PC-9 (cell line): ENCODE measurements around the gene CNDP1. TPM values are rescaled to one million over a fixed set of nuclear protein-coding genes. Genes with fewer than 3 reads are reported as not detected.

ENCODE experiments used
- BruUV-seq: library from RNA; stranded (reverse); fragments of 400-500 nt; replicated peaks from 2 replicates; lab custom pipeline; 2021; lab: Mats Ljungman, UMichigan
- CTCF ChIA-PET: fragments of 300-600 bp; sonication (Branson Sonifier 250); formaldehyde crosslinking; loops from one replicate; lab custom pipeline; 2022; ENCODE audit warnings: antibody characterized with exemption; lab: Charles Lee
- POLR2A ChIA-PET: fragments of 300-600 bp; sonication (Branson Sonifier 250); formaldehyde crosslinking; loops from one replicate; lab custom pipeline; 2022; ENCODE audit warnings: antibody characterized with exemption; ENCODE audit not compliant: unreplicated experiment; lab: Charles Lee
- DNase-seq, 2 experiments: peaks; one replicate each; pipeline versions ENCODE4 v3.0.0 to v3.0.0-alpha.2; 2015 to 2022; ENCODE audit warnings: mixed read lengths in 1 of 2
- H2AFZ ChIP-seq: fragments of 200-600 bp; sonication (generic); 2 replicates; pipeline ENCODE4 v1.8.1; 2017; ENCODE audit warnings: antibody characterized with exemption
- H3F3A ChIP-seq: fragments of 200-600 bp; sonication (generic); 2 replicates; pipeline ENCODE4 v1.8.1; 2017; ENCODE audit warnings: antibody characterized with exemption, mild to moderate bottlenecking, low read depth; ENCODE audit not compliant: insufficient read depth
- H3K27ac ChIP-seq: fragments of 200-600 bp; sonication (generic); 2 replicates; pipeline ENCODE4 v1.6.1; 2016; ENCODE audit warnings: mixed run types
- H3K27me3 ChIP-seq: fragments of 200-600 bp; sonication (generic); 2 replicates; pipeline ENCODE4 v1.6.1; 2016; ENCODE audit warnings: low read depth, mixed run types; ENCODE audit not compliant: insufficient read depth
- H3K36me3 ChIP-seq: fragments of 200-600 bp; sonication (generic); 2 replicates; pipeline ENCODE4 v1.6.1; 2016; ENCODE audit warnings: low read depth, mixed run types
- H3K4me1 ChIP-seq: fragments of 200-600 bp; sonication (generic); replicated peaks from 2 replicates; pipeline ENCODE4 v1.6.1; 2016; ENCODE audit warnings: mixed run types; ENCODE audit not compliant: insufficient read depth
- H3K4me2 ChIP-seq: fragments of 200-600 bp; sonication (generic); 2 replicates; pipeline ENCODE4 v1.6.1; 2017; ENCODE audit warnings: mixed run types
- H3K4me3 ChIP-seq: fragments of 200-600 bp; sonication (generic); 2 replicates; pipeline ENCODE4 v1.6.1; 2016; ENCODE audit warnings: mixed run types
- H3K79me2 ChIP-seq: fragments of 200-600 bp; sonication (generic); 2 replicates; pipeline ENCODE4 v1.6.1; 2017; ENCODE audit warnings: low read depth, mixed run types
- H3K9me2 ChIP-seq: fragments of 200-600 bp; sonication (generic); 2 replicates; pipeline ENCODE4 v1.8.1; 2017; ENCODE audit warnings: mild to moderate bottlenecking; ENCODE audit not compliant: insufficient read depth
- H3K9me3 ChIP-seq: fragments of 200-600 bp; sonication (generic); 2 replicates; pipeline ENCODE4 v1.8.1; 2016; ENCODE audit warnings: low read depth; ENCODE audit not compliant: insufficient read depth
- H4K20me1 ChIP-seq: fragments of 200-600 bp; sonication (generic); 2 replicates; pipeline ENCODE4 v1.8.1; 2017; ENCODE audit not compliant: insufficient read depth
- CTCF ChIP-seq: fragments of 200-600 bp; sonication (generic); conservative IDR thresholded peaks from 2 replicates; pipeline ENCODE4 v1.6.1; 2017; ENCODE audit warnings: mixed run types, antibody characterized with exemption, mild to moderate bottlenecking, moderate library complexity
- EZH2 ChIP-seq: fragments of 200-600 bp; sonication (generic); IDR thresholded peaks from 2 replicates; pipeline ENCODE4 v1.8.0; 2017; ENCODE audit warnings: antibody characterized with exemption, low read depth
- intact Hi-C: fragments of 100-400 bp; cut with micrococcal nuclease; formaldehyde crosslinking; loops from one replicate; pipeline ENCODE4 v1.10.0; 2022; ENCODE audit not compliant: unreplicated experiment
- total RNA-seq: library from RNA; stranded (reverse); gene quantifications from 2 replicates; pipeline ENCODE4 v1.2.3, GENCODE V29; 2021

The CNDP1 gene
- total RNA-seq, 1 experiment from 2014 or later: not detected

GRCh38 chr18:74492259-74492658, 42.0 kb upstream of the CNDP1 start:
- POLR2A ChIA-PET: no interaction called here
- H3F3A ChIP-seq: no peaks in the 10 kb centered on the region
- H3K9me2 ChIP-seq: no peaks in the 10 kb centered on the region
- no peak for DNase-seq
- CTCF ChIA-PET: no interaction called here
- no peak for TF ChIP-seq EZH2
- no peak for TF ChIP-seq CTCF
- no peak overlapping the region for H3K27ac ChIP-seq
- H3K4me1 ChIP-seq: peaks cover 4% of the 10 kb centered on the region
- intact Hi-C loops: no loop called here
- no peak overlapping the region for H2AFZ ChIP-seq
- no peak overlapping the region for H3K4me2 ChIP-seq
- peaks cover 10% of the 10 kb centered on the region for H3K79me2 ChIP-seq
- H4K20me1 ChIP-seq: no peaks in the 10 kb centered on the region
- no peaks in the 10 kb centered on the region for H3K36me3 ChIP-seq
- H3K9me3 ChIP-seq: no peaks in the 10 kb centered on the region; the same call in 1 of the 2 replicates
- H3K4me3 ChIP-seq: no peak overlapping the region
- BruUV-seq: no TSS peak
- H3K27me3 ChIP-seq: peaks cover 47% of the 10 kb centered on the region

DNA sequence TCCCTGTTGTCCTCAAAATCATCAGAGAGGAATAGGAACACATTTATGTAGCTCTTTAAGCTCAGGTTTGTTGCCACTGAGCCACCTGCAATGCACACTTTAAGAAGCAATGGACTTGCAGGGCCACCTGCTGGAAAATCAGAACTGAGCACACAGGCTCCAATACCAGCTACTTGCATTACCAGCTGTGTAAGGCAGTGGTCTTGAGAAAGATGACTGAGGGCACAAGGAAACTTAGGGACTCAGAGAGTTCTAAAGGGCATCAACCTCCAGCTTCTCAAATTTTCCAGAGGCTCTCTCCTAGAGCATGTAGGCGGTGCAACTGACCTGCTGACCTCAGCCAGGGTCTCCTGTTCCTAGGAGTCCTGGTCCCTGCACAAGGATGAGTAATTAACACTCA, 40.6 kb upstream of the CNDP1 start:
- DNase-seq: peak; percentile 25 to 68
- Histone ChIP-seq H3K4me2 (no peak overlapping the region), H4K20me1 (no peaks in the 10 kb centered on the region), H3K36me3 (no peaks in the 10 kb centered on the region), H3K79me2 (peaks cover 24% of the 10 kb centered on the region), H3K4me3 (no peak overlapping the region), H3K9me2 (no peaks in the 10 kb centered on the region), H3K9me3 (no peaks in the 10 kb centered on the region; the same call in 1 of the 2 replicates), H2AFZ (no peak overlapping the region), H3F3A (no peaks in the 10 kb centered on the region), H3K27ac (no peak overlapping the region), H3K4me1 (peaks cover 8% of the 10 kb centered on the region), H3K27me3 (peaks cover 41% of the 10 kb centered on the region)
- POLR2A ChIA-PET: interaction anchor here (0.7 kb wide), 1 partner anchor 1760 kb away, joined by 3 read pairs; no protein-coding TSS in a partner anchor
- TF ChIP-seq EZH2 (no peak), CTCF (peak; percentile 74)
- CTCF ChIA-PET: interaction anchor here (0.7 kb wide), 1 partner anchor 151 kb away, joined by 4 read pairs; no protein-coding TSS in a partner anchor
- BruUV-seq: no TSS peak
- intact Hi-C loops: loop anchor here (1.0 kb wide), 1 partner anchor 141 kb away; no protein-coding TSS in a partner anchor

GRCh38 chr18:74494514-74494913, 39.8 kb upstream of the CNDP1 start:
- intact Hi-C loops: no loop called here

More at GRCh38 chr18:74494514-74494913, 39.8 kb upstream of the CNDP1 start:
- no peak for DNase-seq
- peaks cover 33% of the 10 kb centered on the region for H3K27me3 ChIP-seq
- H3K27ac ChIP-seq: no peak overlapping the region
- no peak overlapping the region for H3K4me3 ChIP-seq
- no TSS peak for BruUV-seq
- CTCF ChIA-PET: no interaction called here
- H3K4me2 ChIP-seq: no peak overlapping the region
- H3K9me2 ChIP-seq: no peaks in the 10 kb centered on the region
- H3F3A ChIP-seq: no peaks in the 10 kb centered on the region
- peaks cover 8% of the 10 kb centered on the region for H3K4me1 ChIP-seq
- no peaks in the 10 kb centered on the region for H3K36me3 ChIP-seq
- POLR2A ChIA-PET: no interaction called here
- H4K20me1 ChIP-seq: no peaks in the 10 kb centered on the region
- no peak for TF ChIP-seq EZH2
- TF ChIP-seq CTCF: no peak
- peaks cover 31% of the 10 kb centered on the region for H3K79me2 ChIP-seq
- no peak overlapping the region for H2AFZ ChIP-seq
- no peaks in the 10 kb centered on the region for H3K9me3 ChIP-seq
